HFFc6 (cell line): ENCODE results near the gene GINS3. TPM values are rescaled to one million over a fixed set of nuclear protein-coding genes. Genes with fewer than 3 reads are reported as not detected.
A peak's percentile ranks its signal among the peaks of the same experiment; 100 is the strongest.

Experiments used
- DNase-seq: peaks from one replicate; pipeline ENCODE4 v3.0.0-alpha.2; 2018
- H3K27ac Mint-ChIP-seq: 2 replicates; pipeline ENCODE4 v1.8.0; 2020; ENCODE audit warnings: mild to moderate bottlenecking, mixed read lengths
- H3K27me3 Mint-ChIP-seq: 2 replicates; pipeline ENCODE4 v1.8.0; 2021; ENCODE audit warnings: mild to moderate bottlenecking, moderate library complexity, mixed read lengths; ENCODE audit not compliant: insufficient read depth
- H3K36me3 Mint-ChIP-seq: 2 replicates; pipeline ENCODE4 v1.8.0; 2021; ENCODE audit warnings: low read depth, mixed read lengths
- H3K4me1 Mint-ChIP-seq: 2 replicates; pipeline ENCODE4 v1.8.0; 2020; ENCODE audit warnings: low read depth, mixed read lengths
- H3K4me3 Mint-ChIP-seq: 2 replicates; pipeline ENCODE4 v1.8.0; 2020; ENCODE audit warnings: mild to moderate bottlenecking, moderate library complexity, mixed read lengths
- H3K9me3 Mint-ChIP-seq: 2 replicates; pipeline ENCODE4 v1.8.0; 2020; ENCODE audit warnings: mild to moderate bottlenecking, mixed read lengths
- CTCF ChIP-seq: fragments of 200-600 bp; sonication (generic); IDR thresholded peaks from 2 replicates; pipeline ENCODE4 v1.5.0; 2021; ENCODE audit warnings: antibody characterized with exemption, mild to moderate bottlenecking
- total RNA-seq, 6 experiments: library from RNA; stranded (reverse); fragmentation: NEBNext Ultra II Directional; extraction: Animal tissue kit (Norgen Biotek cat#: 25700); gene quantifications; 2 replicates in 1 of 6; 3 replicates in 5 of 6; pipeline ENCODE4 v1.2.3, GENCODE V29; 2021

GINS3 gene
- total RNA-seq, 6 experiments from 2014 or later: 3.0 to 6.4 (median 5.9) TPM

GRCh38 chr16:58435779-58436178 lies 43.5 kb downstream of the GINS3 start:
- Mint-ChIP-seq H3K36me3 (0 out of 2 replicates have a peak, but pooled peaks cover 4% of the 10 kb centered on the region), H3K4me1 (no peaks in the 10 kb centered on the region), H3K27me3 (peaks cover 17% of the 10 kb centered on the region), H3K9me3 (no peaks in the 10 kb centered on the region), H3K27ac (no peak overlapping the region), H3K4me3 (no peak overlapping the region)
- DNase-seq: no peak
- TF ChIP-seq CTCF: peak; percentile 28

- peaks cover 35% of the 10 kb centered on the region for H3K27me3 Mint-ChIP-seq
- TF ChIP-seq CTCF: no peak
- H3K36me3 Mint-ChIP-seq: 0 out of 2 replicates have a peak, but pooled peaks cover 4% of the 10 kb centered on the region
- H3K4me1 Mint-ChIP-seq: no peaks in the 10 kb centered on the region
- no peak for DNase-seq
- no peak overlapping the region for H3K27ac Mint-ChIP-seq
- no peak overlapping the region for H3K4me3 Mint-ChIP-seq
- H3K9me3 Mint-ChIP-seq: no peaks in the 10 kb centered on the region
Observed at GRCh38 chr16:58440131-58440530, 47.9 kb downstream of the GINS3 start.

- Mint-ChIP-seq H3K36me3 (0 out of 2 replicates have a peak, but pooled peaks cover under 1% of the 10 kb centered on the region), H3K27ac (no peak overlapping the region), H3K9me3 (no peaks in the 10 kb centered on the region), H3K4me1 (no peaks in the 10 kb centered on the region), H3K4me3 (no peak overlapping the region), H3K27me3 (peaks cover 33% of the 10 kb centered on the region)
- no peak for TF ChIP-seq CTCF
- no peak for DNase-seq
Observed at GRCh38 chr16:58442547-58442946, 50.3 kb downstream of the GINS3 start.

- Mint-ChIP-seq H3K36me3 (no peaks in the 10 kb centered on the region), H3K27ac (no peak overlapping the region), H3K27me3 (peaks cover 33% of the 10 kb centered on the region), H3K4me3 (no peak overlapping the region), H3K9me3 (no peaks in the 10 kb centered on the region), H3K4me1 (no peaks in the 10 kb centered on the region)
- DNase-seq: no peak
- TF ChIP-seq CTCF: no peak
Observed at GRCh38 chr16:58443783-58444182, 51.5 kb downstream of the GINS3 start.

- H3K36me3 Mint-ChIP-seq: no peaks in the 10 kb centered on the region
- TF ChIP-seq CTCF: no peak
- no peak for DNase-seq
Observed at GRCh38 chr16:58444265-58444664, 52.0 kb downstream of the GINS3 start.

GRCh38 chr16:58448890-58449289 lies 56.6 kb downstream of the GINS3 start:
- TF ChIP-seq CTCF: no peak
- H3K4me3 Mint-ChIP-seq: no peak overlapping the region
- DNase-seq: no peak
- H3K9me3 Mint-ChIP-seq: no peaks in the 10 kb centered on the region
- no peaks in the 10 kb centered on the region for H3K36me3 Mint-ChIP-seq
- H3K27ac Mint-ChIP-seq: no peak overlapping the region
- H3K4me1 Mint-ChIP-seq: peaks cover 11% of the 10 kb centered on the region
- peaks cover 23% of the 10 kb centered on the region for H3K27me3 Mint-ChIP-seq

More at GRCh38 chr16:58444265-58444664, 52.0 kb downstream of the GINS3 start:
- Mint-ChIP-seq H3K4me1 (no peaks in the 10 kb centered on the region), H3K27me3 (peaks cover 38% of the 10 kb centered on the region), H3K4me3 (no peak overlapping the region), H3K9me3 (no peaks in the 10 kb centered on the region), H3K27ac (no peak overlapping the region)
